Activated CD8-positive, alpha-beta T cell treated with anti-CD3 and anti-CD28 coated beads, Interleukin-2, amount 10 ng/mL, durations not matched to agents 7 days and 5 days (primary cell): ENCODE results near the gene TBCD. TPM values are rescaled to one million over a fixed set of nuclear protein-coding genes. Genes with fewer than 3 reads are reported as not detected.
A peak's percentile ranks its signal among the peaks of the same experiment; 100 is the strongest.

Experiments
- ATAC-seq: fragments of 150-1000 bp; cut with Tn5 transposase; one replicate; pipeline ENCODE4 v1.10.0; 2021; ENCODE audit warnings: moderate library complexity
- CTCF ChIA-PET: fragments of 350-600 bp; sonication (Branson Sonifier 250); formaldehyde crosslinking; loops from one replicate; lab custom pipeline; 2021; ENCODE audit warnings: antibody characterized with exemption; lab: Charles Lee
- POLR2A ChIA-PET: fragments of 350-600 bp; sonication (Branson Sonifier 250); formaldehyde crosslinking; loops from one replicate; lab custom pipeline; 2021; ENCODE audit warnings: antibody characterized with exemption; lab: Charles Lee
- DNase-seq: peaks from one replicate; pipeline ENCODE4 v3.0.0-alpha.2; 2020
- H3K27ac Mint-ChIP-seq: one replicate; pipeline ENCODE4 v1.8.0; 2021; ENCODE audit warnings: mild to moderate bottlenecking, mixed read lengths
- H3K27me3 Mint-ChIP-seq: one replicate; pipeline ENCODE4 v1.8.0; 2021; ENCODE audit warnings: low read depth, mixed read lengths
- H3K36me3 Mint-ChIP-seq: one replicate; pipeline ENCODE4 v1.8.0; 2021; ENCODE audit warnings: low read depth, mixed read lengths
- H3K4me1 Mint-ChIP-seq: one replicate; pipeline ENCODE4 v1.8.0; 2021; ENCODE audit warnings: low read depth, mixed read lengths
- H3K4me3 Mint-ChIP-seq: one replicate; pipeline ENCODE4 v1.8.0; 2021; ENCODE audit warnings: mild to moderate bottlenecking, mixed read lengths
- H3K9me3 Mint-ChIP-seq: one replicate; pipeline ENCODE4 v1.8.0; 2022; ENCODE audit warnings: mixed read lengths; ENCODE audit not compliant: insufficient read depth
- total RNA-seq, 2 experiments: library from RNA; stranded (reverse); gene quantifications; one replicate each; pipeline ENCODE4 v1.2.3, GENCODE V29; 2021

TBCD gene
- total RNA-seq, 2 experiments from 2014 or later, result 112 to 122 TPM

- Mint-ChIP-seq H3K27me3 (no peaks in the 10 kb centered on the region), H3K27ac (no peak overlapping the region), H3K9me3 (peaks cover 9% of the 10 kb centered on the region), H3K4me1 (no peaks in the 10 kb centered on the region), H3K4me3 (no peak overlapping the region), H3K36me3 (peaks cover 62% of the 10 kb centered on the region)
- ChIA-PET CTCF (interaction anchor here (1.2 kb wide), 1 partner anchor 158 kb away, joined by 3 read pairs; no protein-coding TSS in a partner anchor), POLR2A (no interaction called here)
- ATAC-seq (no peak), DNase-seq (no peak)
Observed at GRCh38 chr17:82939621-82940135, 187.8 kb downstream of the TBCD start.

- Mint-ChIP-seq H3K27me3 (no peaks in the 10 kb centered on the region), H3K27ac (no peak overlapping the region), H3K4me1 (no peaks in the 10 kb centered on the region), H3K9me3 (peaks cover 16% of the 10 kb centered on the region), H3K36me3 (peaks cover 66% of the 10 kb centered on the region), H3K4me3 (no peak overlapping the region)
- DNase-seq (no peak), ATAC-seq (no peak)
- CTCF ChIA-PET, result no interaction called here
- POLR2A ChIA-PET, result no interaction called here
Observed at GRCh38 chr17:82940226-82941020, 188.6 kb downstream of the TBCD start.

GRCh38 chr17:82941021-82942001 is 189.4 kb downstream of the TBCD start:
- Mint-ChIP-seq H3K36me3 (peaks cover 71% of the 10 kb centered on the region), H3K4me1 (no peaks in the 10 kb centered on the region), H3K4me3 (no peak overlapping the region), H3K9me3 (peaks cover 23% of the 10 kb centered on the region), H3K27me3 (no peaks in the 10 kb centered on the region), H3K27ac (no peak overlapping the region)
- ChIA-PET CTCF (no interaction called here), POLR2A (no interaction called here)
- ATAC-seq (peak; percentile 27), DNase-seq (no peak)

GRCh38 chr17:82942166-82943130 is 190.6 kb downstream of the TBCD start:
- peaks cover 23% of the 10 kb centered on the region for H3K9me3 Mint-ChIP-seq
- POLR2A ChIA-PET, result no interaction called here
- H3K4me1 Mint-ChIP-seq, result no peaks in the 10 kb centered on the region
- no peak overlapping the region for H3K27ac Mint-ChIP-seq
- no peak overlapping the region for H3K4me3 Mint-ChIP-seq
- peaks cover 70% of the 10 kb centered on the region for H3K36me3 Mint-ChIP-seq
- no peak for ATAC-seq
- H3K27me3 Mint-ChIP-seq, result no peaks in the 10 kb centered on the region
- DNase-seq, result no peak
- CTCF ChIA-PET, result no interaction called here

- Mint-ChIP-seq H3K4me1 (no peaks in the 10 kb centered on the region), H3K36me3 (peaks cover 70% of the 10 kb centered on the region), H3K9me3 (peaks cover 23% of the 10 kb centered on the region), H3K27ac (no peak overlapping the region), H3K27me3 (no peaks in the 10 kb centered on the region), H3K4me3 (no peak overlapping the region)
- ChIA-PET CTCF (no interaction called here), POLR2A (no interaction called here)
- ATAC-seq (no peak), DNase-seq (no peak)
Observed at GRCh38 chr17:82943339-82943738, 191.5 kb downstream of the TBCD start.

GRCh38 chr17:82943751-82944150 is 191.9 kb downstream of the TBCD start:
- no peaks in the 10 kb centered on the region for H3K4me1 Mint-ChIP-seq
- ChIA-PET CTCF (no interaction called here), POLR2A (no interaction called here)
- H3K27me3 Mint-ChIP-seq, result no peaks in the 10 kb centered on the region
- peaks cover 67% of the 10 kb centered on the region for H3K36me3 Mint-ChIP-seq
- no peak overlapping the region for H3K27ac Mint-ChIP-seq
- DNase-seq, result no peak
- no peak overlapping the region for H3K4me3 Mint-ChIP-seq
- no peak for ATAC-seq
- peaks cover 23% of the 10 kb centered on the region for H3K9me3 Mint-ChIP-seq

- ATAC-seq (no peak), DNase-seq (no peak)
- Mint-ChIP-seq H3K36me3 (peaks cover 65% of the 10 kb centered on the region), H3K4me3 (no peak overlapping the region), H3K4me1 (no peaks in the 10 kb centered on the region), H3K27me3 (no peaks in the 10 kb centered on the region), H3K27ac (no peak overlapping the region), H3K9me3 (peaks cover 23% of the 10 kb centered on the region)
- ChIA-PET CTCF (interaction anchor here (0.8 kb wide), 1 partner anchor 19 kb away, joined by 3 read pairs; no protein-coding TSS in a partner anchor), POLR2A (no interaction called here)
Observed at GRCh38 chr17:82944990-82945389, 193.1 kb downstream of the TBCD start.

GRCh38 chr17:82946081-82946480 is 194.2 kb downstream of the TBCD start:
- ATAC-seq (no peak), DNase-seq (no peak)
- CTCF ChIA-PET, result no interaction called here
- Mint-ChIP-seq H3K4me3 (no peak overlapping the region), H3K4me1 (no peaks in the 10 kb centered on the region), H3K27ac (no peak overlapping the region), H3K36me3 (peaks cover 67% of the 10 kb centered on the region), H3K27me3 (no peaks in the 10 kb centered on the region), H3K9me3 (peaks cover 23% of the 10 kb centered on the region)
- POLR2A ChIA-PET, result no interaction called here

GRCh38 chr17:82947051-82947991 is 195.5 kb downstream of the TBCD start:
- peaks cover 23% of the 10 kb centered on the region for H3K9me3 Mint-ChIP-seq
- ATAC-seq, result no peak
- DNase-seq, result no peak
- H3K27ac Mint-ChIP-seq, result no peak overlapping the region
- ChIA-PET CTCF (no interaction called here), POLR2A (no interaction called here)
- H3K27me3 Mint-ChIP-seq, result no peaks in the 10 kb centered on the region
- H3K4me1 Mint-ChIP-seq, result no peaks in the 10 kb centered on the region
- H3K4me3 Mint-ChIP-seq, result no peak overlapping the region
- H3K36me3 Mint-ChIP-seq, result peaks cover 62% of the 10 kb centered on the region

GRCh38 chr17:82948081-82948511 is 196.2 kb downstream of the TBCD start:
- POLR2A ChIA-PET, result no interaction called here
- no peak overlapping the region for H3K27ac Mint-ChIP-seq
- no peaks in the 10 kb centered on the region for H3K27me3 Mint-ChIP-seq
- peaks cover 59% of the 10 kb centered on the region for H3K36me3 Mint-ChIP-seq
- CTCF ChIA-PET, result no interaction called here
- H3K4me1 Mint-ChIP-seq, result no peaks in the 10 kb centered on the region
- H3K4me3 Mint-ChIP-seq, result no peak overlapping the region
- no peak for ATAC-seq
- DNase-seq, result no peak
- H3K9me3 Mint-ChIP-seq, result peaks cover 23% of the 10 kb centered on the region
